Dendritic cell treated with granulocyte-macrophage colony-stimulating factor and Interleukin-4, amounts not matched to agents 40 ng/mL and 50 ng/mL, for 4 days (primary cell): Measurements from ENCODE around the gene WNK2.

Experiments used
- H3K27ac Mint-ChIP-seq: one replicate; pipeline ENCODE4 v1.8.0; 2022; ENCODE audit warnings: mild to moderate bottlenecking, mixed read lengths
- H3K27me3 Mint-ChIP-seq: one replicate; pipeline ENCODE4 v1.8.0; 2022; ENCODE audit warnings: mild to moderate bottlenecking, mixed read lengths
- H3K36me3 Mint-ChIP-seq: one replicate; pipeline ENCODE4 v1.8.0; 2022; ENCODE audit warnings: low read depth, mixed read lengths
- H3K4me1 Mint-ChIP-seq: one replicate; pipeline ENCODE4 v1.8.0; 2022; ENCODE audit warnings: low read depth, mixed read lengths
- H3K4me3 Mint-ChIP-seq: one replicate; pipeline ENCODE4 v1.8.0; 2022; ENCODE audit warnings: mild to moderate bottlenecking, moderate library complexity, mixed read lengths
- H3K9me3 Mint-ChIP-seq: one replicate; pipeline ENCODE4 v1.8.0; 2022; ENCODE audit warnings: mixed read lengths
- intact Hi-C: fragments of 100-400 bp; cut with micrococcal nuclease; formaldehyde crosslinking; loops from one replicate; pipeline ENCODE4 v1.15.0; 2022

WNK2 gene

DNA sequence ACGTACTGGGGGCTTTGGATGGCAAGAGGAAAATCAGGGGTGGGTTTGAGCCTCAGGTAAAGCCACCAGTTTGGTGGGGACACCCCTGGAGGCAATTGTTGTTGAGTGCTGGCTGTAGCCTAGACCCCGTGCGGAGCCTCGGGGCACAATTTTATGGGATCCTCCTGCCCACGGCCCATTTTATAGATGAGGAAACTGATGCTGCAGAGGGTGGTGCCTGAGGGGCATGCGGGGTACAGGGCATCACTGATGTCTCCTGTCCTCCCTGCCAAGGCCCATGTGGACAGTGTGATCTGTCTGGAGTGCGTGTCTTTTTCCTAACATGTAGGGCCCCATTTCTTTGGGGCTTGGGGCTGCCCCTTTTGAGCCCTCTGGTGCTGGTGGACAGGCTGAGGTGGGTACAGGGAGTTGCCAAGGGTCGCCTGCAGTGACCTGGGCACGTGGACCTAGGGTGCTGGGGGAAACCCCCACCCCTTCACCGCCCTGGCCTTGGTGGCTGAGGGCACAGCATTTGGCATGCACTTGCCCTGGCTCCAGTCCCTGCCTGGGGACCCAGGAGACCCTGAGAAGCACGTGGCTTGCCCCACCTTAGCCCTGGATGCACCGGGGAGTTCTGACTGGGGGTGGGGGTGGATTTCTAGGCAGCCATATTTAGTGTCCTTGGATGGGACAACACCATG, 22.1 kb downstream of the WNK2 start:
- H3K9me3 Mint-ChIP-seq = no peaks in the 10 kb centered on the region
- H3K4me1 Mint-ChIP-seq = no peaks in the 10 kb centered on the region
- no peak overlapping the region for H3K27ac Mint-ChIP-seq
- H3K27me3 Mint-ChIP-seq = peaks cover 29% of the 10 kb centered on the region
- H3K36me3 Mint-ChIP-seq = no peaks in the 10 kb centered on the region
- intact Hi-C loops = no loop called here
- H3K4me3 Mint-ChIP-seq = no peak overlapping the region

- intact Hi-C loops = no loop called here
- Mint-ChIP-seq H3K36me3 (no peaks in the 10 kb centered on the region), H3K27me3 (peaks cover 29% of the 10 kb centered on the region), H3K9me3 (no peaks in the 10 kb centered on the region), H3K4me3 (no peak overlapping the region), H3K4me1 (no peaks in the 10 kb centered on the region), H3K27ac (no peak overlapping the region)
Observed at GRCh38 chr9:93206576-93207155, 22.7 kb downstream of the WNK2 start.

DNA sequence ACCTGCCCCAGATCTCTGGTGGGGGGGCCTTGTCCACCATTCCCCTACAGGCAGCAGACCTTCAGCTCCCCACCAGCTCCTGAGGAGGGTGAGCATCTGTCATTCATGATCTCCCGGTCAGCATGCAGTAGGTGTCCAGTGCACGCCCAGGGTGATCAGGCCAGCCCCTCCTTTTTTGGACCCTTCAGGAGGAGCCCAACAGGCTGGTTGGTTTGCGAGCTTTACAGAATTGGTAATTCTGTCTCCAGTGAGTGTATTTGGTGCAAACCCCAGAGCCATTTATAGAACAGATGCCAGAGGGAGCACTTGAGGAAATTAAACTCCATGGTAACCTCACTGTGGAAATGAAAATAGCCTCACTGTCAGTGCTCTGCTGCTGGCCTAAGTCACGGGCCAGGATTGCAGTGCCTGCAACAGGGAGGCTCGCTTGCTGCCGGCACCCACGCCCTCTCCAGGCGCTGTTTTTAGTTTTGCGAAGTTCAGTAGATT, 23.4 kb downstream of the WNK2 start:
- H3K27ac Mint-ChIP-seq = no peak overlapping the region
- peaks cover 29% of the 10 kb centered on the region for H3K27me3 Mint-ChIP-seq
- H3K4me1 Mint-ChIP-seq = no peaks in the 10 kb centered on the region
- no peak overlapping the region for H3K4me3 Mint-ChIP-seq
- no peaks in the 10 kb centered on the region for H3K36me3 Mint-ChIP-seq
- no peaks in the 10 kb centered on the region for H3K9me3 Mint-ChIP-seq
- intact Hi-C loops = no loop called here

- intact Hi-C loops = no loop called here
- no peak overlapping the region for H3K4me3 Mint-ChIP-seq
- H3K9me3 Mint-ChIP-seq = no peaks in the 10 kb centered on the region
- H3K36me3 Mint-ChIP-seq = no peaks in the 10 kb centered on the region
- no peaks in the 10 kb centered on the region for H3K4me1 Mint-ChIP-seq
- H3K27ac Mint-ChIP-seq = no peak overlapping the region
- peaks cover 32% of the 10 kb centered on the region for H3K27me3 Mint-ChIP-seq
Observed at GRCh38 chr9:93207860-93208734, 24.2 kb downstream of the WNK2 start.

GRCh38 chr9:93209097-93209496, 25.2 kb downstream of the WNK2 start:
- Mint-ChIP-seq H3K27me3 (peaks cover 23% of the 10 kb centered on the region), H3K27ac (no peak overlapping the region), H3K4me1 (no peaks in the 10 kb centered on the region), H3K4me3 (no peak overlapping the region), H3K36me3 (no peaks in the 10 kb centered on the region), H3K9me3 (no peaks in the 10 kb centered on the region)
- intact Hi-C loops = no loop called here

GRCh38 chr9:93209576-93210323, 25.8 kb downstream of the WNK2 start:
- H3K9me3 Mint-ChIP-seq = no peaks in the 10 kb centered on the region
- intact Hi-C loops = no loop called here
- no peak overlapping the region for H3K4me3 Mint-ChIP-seq
- peaks cover 17% of the 10 kb centered on the region for H3K27me3 Mint-ChIP-seq
- H3K36me3 Mint-ChIP-seq = no peaks in the 10 kb centered on the region
- no peak overlapping the region for H3K27ac Mint-ChIP-seq
- no peaks in the 10 kb centered on the region for H3K4me1 Mint-ChIP-seq

DNA sequence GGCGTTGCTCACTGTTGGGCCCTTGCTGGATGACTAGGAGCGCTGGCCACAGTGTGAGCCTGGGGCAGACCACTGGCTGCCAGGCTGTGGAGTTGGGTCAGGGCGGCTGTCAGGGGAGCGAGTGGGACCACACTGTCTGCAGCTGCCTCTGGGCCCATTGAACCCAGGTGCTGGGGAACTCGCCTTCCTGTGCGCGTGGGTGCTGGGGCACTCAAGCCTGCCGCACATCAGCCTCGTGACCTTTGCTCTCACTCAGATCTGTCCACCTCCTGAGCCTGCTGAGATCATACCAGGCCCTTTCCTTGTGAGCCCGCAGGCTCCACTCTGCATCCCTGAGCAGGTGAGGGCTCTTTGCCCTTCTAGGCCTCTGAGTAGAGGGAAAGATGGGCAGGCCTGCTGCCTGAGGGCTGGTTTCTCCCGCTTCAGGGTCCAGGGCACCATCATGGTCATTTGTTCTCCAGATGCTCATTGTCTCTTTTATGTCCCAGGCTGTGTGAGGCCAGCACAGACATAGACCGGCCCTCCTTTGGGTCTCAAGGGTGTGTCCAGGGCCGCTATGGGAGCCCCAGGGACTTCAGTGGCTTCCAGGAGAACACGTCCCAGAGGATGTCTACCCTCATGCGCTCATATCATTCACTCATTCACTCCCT, 26.5 kb downstream of the WNK2 start:
- no peaks in the 10 kb centered on the region for H3K36me3 Mint-ChIP-seq
- peaks cover 18% of the 10 kb centered on the region for H3K27me3 Mint-ChIP-seq
- intact Hi-C loops = no loop called here
- no peak overlapping the region for H3K4me3 Mint-ChIP-seq
- no peak overlapping the region for H3K27ac Mint-ChIP-seq
- peaks cover 2% of the 10 kb centered on the region for H3K9me3 Mint-ChIP-seq
- no peaks in the 10 kb centered on the region for H3K4me1 Mint-ChIP-seq

- Mint-ChIP-seq H3K36me3 (no peaks in the 10 kb centered on the region), H3K4me1 (no peaks in the 10 kb centered on the region), H3K4me3 (no peak overlapping the region), H3K9me3 (peaks cover 9% of the 10 kb centered on the region), H3K27me3 (peaks cover 16% of the 10 kb centered on the region), H3K27ac (no peak overlapping the region)
- intact Hi-C loops = no loop called here
Observed at GRCh38 chr9:93210974-93211653, 27.2 kb downstream of the WNK2 start.

DNA sequence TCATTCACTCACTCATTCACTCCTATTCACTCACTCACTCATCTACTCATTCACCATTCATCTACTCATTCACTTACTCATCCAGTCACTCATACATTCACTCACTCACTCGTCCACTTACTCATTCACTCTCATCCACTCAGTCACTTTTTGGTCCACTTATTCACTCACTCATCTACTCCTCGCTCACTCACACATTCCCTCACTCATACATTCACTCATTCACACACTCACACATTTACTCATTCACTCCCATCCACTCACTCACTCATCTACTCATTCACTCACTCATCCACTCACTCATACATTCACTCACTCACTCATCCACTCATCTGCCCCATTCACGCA, 27.7 kb downstream of the WNK2 start:
- peaks cover 9% of the 10 kb centered on the region for H3K9me3 Mint-ChIP-seq
- no peaks in the 10 kb centered on the region for H3K4me1 Mint-ChIP-seq
- H3K27me3 Mint-ChIP-seq = peaks cover 18% of the 10 kb centered on the region

DNA sequence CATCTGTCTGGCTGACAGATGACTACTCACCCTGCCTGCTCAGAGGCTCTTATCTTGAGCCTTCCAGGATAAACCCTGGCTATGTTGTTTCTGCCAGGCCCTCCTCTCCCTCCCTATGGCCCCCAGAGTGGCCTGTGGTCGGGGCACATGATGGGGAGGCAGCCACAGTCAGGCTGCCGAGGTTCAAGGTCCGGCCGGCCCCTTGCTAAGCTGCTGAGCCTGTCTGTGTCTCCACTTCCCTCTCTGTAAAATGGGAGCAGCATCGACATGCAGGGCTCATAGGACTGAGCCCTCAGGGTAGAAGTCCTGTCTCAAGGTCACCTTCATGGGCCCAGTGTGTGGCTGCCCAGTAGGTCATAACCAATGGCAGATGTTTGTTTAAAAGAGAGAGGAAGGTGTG, 28.5 kb downstream of the WNK2 start:
- Mint-ChIP-seq H3K36me3 (no peaks in the 10 kb centered on the region), H3K9me3 (peaks cover 9% of the 10 kb centered on the region), H3K4me3 (no peak overlapping the region), H3K4me1 (no peaks in the 10 kb centered on the region), H3K27me3 (peaks cover 15% of the 10 kb centered on the region), H3K27ac (no peak overlapping the region)
- intact Hi-C loops = no loop called here

More for the DNA sequence above, 27.7 kb downstream of the WNK2 start:
- intact Hi-C loops = no loop called here
- H3K4me3 Mint-ChIP-seq = no peak overlapping the region
- H3K27ac Mint-ChIP-seq = no peak overlapping the region
- H3K36me3 Mint-ChIP-seq = no peaks in the 10 kb centered on the region

- no peaks in the 10 kb centered on the region for H3K36me3 Mint-ChIP-seq
Observed at GRCh38 chr9:93216073-93216365, 32.1 kb downstream of the WNK2 start.

GRCh38 chr9:93217706-93218105, 33.8 kb downstream of the WNK2 start:
- intact Hi-C loops = no loop called here
- Mint-ChIP-seq H3K36me3 (no peaks in the 10 kb centered on the region), H3K4me3 (no peak overlapping the region), H3K4me1 (peaks cover 1% of the 10 kb centered on the region), H3K27me3 (peaks cover 56% of the 10 kb centered on the region), H3K27ac (no peak overlapping the region), H3K9me3 (peaks cover 9% of the 10 kb centered on the region)

More at GRCh38 chr9:93216073-93216365, 32.1 kb downstream of the WNK2 start:
- peaks cover 41% of the 10 kb centered on the region for H3K27me3 Mint-ChIP-seq
- intact Hi-C loops = no loop called here
- H3K9me3 Mint-ChIP-seq = peaks cover 9% of the 10 kb centered on the region
- H3K4me3 Mint-ChIP-seq = no peak overlapping the region
- H3K27ac Mint-ChIP-seq = no peak overlapping the region
- no peaks in the 10 kb centered on the region for H3K4me1 Mint-ChIP-seq

- intact Hi-C loops = no loop called here
- Mint-ChIP-seq H3K27me3 (peaks cover 57% of the 10 kb centered on the region), H3K36me3 (no peaks in the 10 kb centered on the region), H3K4me1 (peaks cover 6% of the 10 kb centered on the region), H3K9me3 (peaks cover 9% of the 10 kb centered on the region), H3K4me3 (no peak overlapping the region), H3K27ac (no peak overlapping the region)
Observed at GRCh38 chr9:93218161-93218560, 34.2 kb downstream of the WNK2 start.
